CD8-positive, alpha-beta memory T cell (primary cell): ENCODE data around the gene TLK2. TPM values are rescaled to one million over a fixed set of nuclear protein-coding genes. Genes with fewer than 3 reads are reported as not detected.
A peak's percentile ranks its signal among the peaks of the same experiment; 100 is the strongest.
"Not testable (repeated sequence)": the region's sequence is repeated elsewhere in the genome, so short reads cannot be mapped to it uniquely, and the experiment has no call there.

Experiments
- CTCF ChIA-PET: fragments of 350-600 bp; sonication (Branson Sonifier 250); formaldehyde crosslinking; loops from one replicate; lab custom pipeline; 2021; ENCODE audit warnings: antibody characterized with exemption; lab: Charles Lee
- POLR2A ChIA-PET: fragments of 350-600 bp; sonication (Branson Sonifier 250); formaldehyde crosslinking; loops from one replicate; lab custom pipeline; 2021; ENCODE audit warnings: antibody characterized with exemption; lab: Charles Lee
- DNase-seq, 5 donors: peaks; one replicate each; pipeline versions ENCODE4 v3.0.0 to v3.0.0-alpha.2; 2020 to 2022; ENCODE audit warnings: mixed read lengths in 1 of 5
- H3K27ac ChIP-seq: one replicate; pipeline ENCODE4 v1.7.0; 2013; ENCODE audit warnings: low read depth, mild to moderate bottlenecking, low read length, moderate library complexity
- H3K27me3 ChIP-seq: 2 replicates; pipeline ENCODE4 v1.7.0; 2013; ENCODE audit warnings: low read length, mild to moderate bottlenecking; ENCODE audit not compliant: insufficient read depth, poor library complexity, severe bottlenecking
- H3K36me3 ChIP-seq: 2 replicates; pipeline ENCODE4 v1.7.0; 2013; ENCODE audit warnings: mild to moderate bottlenecking, low read length, moderate library complexity; ENCODE audit not compliant: insufficient read depth
- H3K4me1 ChIP-seq: 2 replicates; pipeline ENCODE4 v1.7.0; 2013; ENCODE audit warnings: mild to moderate bottlenecking, low read length, moderate library complexity; ENCODE audit not compliant: insufficient read depth
- H3K4me3 ChIP-seq: 2 replicates; pipeline ENCODE4 v1.7.0; 2013; ENCODE audit warnings: mild to moderate bottlenecking, low read length
- H3K9me3 ChIP-seq: 2 replicates; pipeline ENCODE4 v1.7.0; 2013; ENCODE audit warnings: mild to moderate bottlenecking, low read length
- H3K27ac Mint-ChIP-seq, 8 donors: one replicate each; pipeline ENCODE4 v1.8.0; 2020 to 2021; ENCODE audit warnings: mixed read lengths in 8 of 8, mild to moderate bottlenecking in 6 of 8, inconsistent platforms in 3 of 8, moderate library complexity in 3 of 8
- H3K27me3 Mint-ChIP-seq, 2 donors: one replicate each; pipeline ENCODE4 v1.8.0; 2020 to 2021; ENCODE audit warnings: mixed read lengths in 2 of 2, mild to moderate bottlenecking in 1 of 2, moderate library complexity in 1 of 2
- H3K36me3 Mint-ChIP-seq, 3 donors: one replicate each; pipeline ENCODE4 v1.8.0; 2020 to 2021; ENCODE audit warnings: mixed read lengths in 3 of 3, inconsistent platforms in 1 of 3, mild to moderate bottlenecking in 1 of 3
- H3K4me1 Mint-ChIP-seq, 3 donors: one replicate each; pipeline ENCODE4 v1.8.0; 2020 to 2021; ENCODE audit warnings: mixed read lengths in 3 of 3, inconsistent platforms in 1 of 3, mild to moderate bottlenecking in 1 of 3
- H3K4me3 Mint-ChIP-seq, 7 donors: one replicate each; pipeline ENCODE4 v1.8.0; 2020 to 2021; ENCODE audit warnings: mixed read lengths in 7 of 7, mild to moderate bottlenecking in 6 of 7, moderate library complexity in 4 of 7, inconsistent platforms in 2 of 7
- H3K9me3 Mint-ChIP-seq, 5 donors: one replicate each; pipeline ENCODE4 v1.8.0; 2020 to 2022; ENCODE audit warnings: mixed read lengths in 5 of 5, mild to moderate bottlenecking in 3 of 5, moderate library complexity in 2 of 5, inconsistent platforms in 1 of 5
- polyA plus RNA-seq: library from polyadenylated mRNA; unstranded; fragments of 300-500 nt; fragmentation: Illumina TruSeq; gene quantifications from one replicate; pipeline ENCODE4 v1.2.3, GENCODE V29; 2021
- total RNA-seq, 2 experiments: library from RNA; stranded (reverse); gene quantifications; one replicate each; pipeline ENCODE4 v1.2.3, GENCODE V29; 2021

Gene TLK2
- total and polyA plus RNA-seq, 3 experiments from 2014 or later = 13.3 to 43.4 (median 41.9) TPM

DNA sequence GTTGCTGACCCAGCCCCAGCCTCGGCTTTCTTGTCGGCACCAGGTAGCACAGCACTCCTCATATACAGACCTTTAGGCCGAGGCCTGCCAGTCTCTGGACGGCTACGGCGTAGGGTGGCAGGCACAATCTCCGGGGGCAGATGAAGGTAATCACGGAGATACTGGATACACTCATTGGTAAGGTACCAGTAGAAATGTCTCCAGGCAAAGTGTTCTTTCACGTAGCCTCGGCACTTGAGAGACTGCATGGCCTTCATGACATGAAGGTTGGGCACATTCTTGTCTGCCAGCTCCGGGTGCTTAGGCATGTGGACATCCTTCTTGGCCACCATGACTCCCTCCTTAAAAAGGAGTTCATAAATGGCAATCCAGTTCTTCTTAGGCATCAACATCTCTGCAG, 37.8 kb downstream of the TLK2 start:
- DNase-seq, H3K27me3 Mint-ChIP-seq, H3K4me1 ChIP-seq, H3K4me3 Mint-ChIP-seq, H3K9me3 Mint-ChIP-seq, H3K27me3 ChIP-seq, POLR2A ChIA-PET, H3K9me3 ChIP-seq, H3K27ac Mint-ChIP-seq, H3K36me3 ChIP-seq, CTCF ChIA-PET, H3K4me3 ChIP-seq, H3K27ac ChIP-seq: not testable (repeated sequence)
- Mint-ChIP-seq H3K36me3 (peaks cover 0 to 32% (median 7%) of the 10 kb centered on the region in 3 donors), H3K4me1 (peaks cover 18 to 42% (median 21%) of the 10 kb centered on the region in 3 donors)

- H3K4me1 ChIP-seq, H3K27ac ChIP-seq, H3K9me3 Mint-ChIP-seq, POLR2A ChIA-PET, H3K27ac Mint-ChIP-seq, H3K9me3 ChIP-seq, DNase-seq, H3K4me3 ChIP-seq, H3K27me3 ChIP-seq, H3K36me3 ChIP-seq, H3K27me3 Mint-ChIP-seq, CTCF ChIA-PET: not testable (repeated sequence)
- Mint-ChIP-seq H3K36me3 (peaks cover 0 to 55% (median 10%) of the 10 kb centered on the region in 3 donors), H3K4me3 (peak overlapping the region in 1 of 7 donors; percentile 59), H3K4me1 (peaks cover 7 to 16% (median 9%) of the 10 kb centered on the region in 3 donors)
Measured at GRCh38 chr17:62521295-62521694, 42.7 kb downstream of the TLK2 start.

GRCh38 chr17:62524077-62524476, 45.5 kb downstream of the TLK2 start:
- H3K27me3 ChIP-seq, POLR2A ChIA-PET, H3K9me3 ChIP-seq, H3K9me3 Mint-ChIP-seq, H3K4me1 ChIP-seq, H3K4me3 ChIP-seq, CTCF ChIA-PET, H3K4me1 Mint-ChIP-seq, H3K27me3 Mint-ChIP-seq, DNase-seq, H3K4me3 Mint-ChIP-seq, H3K27ac ChIP-seq, H3K36me3 ChIP-seq: not testable (repeated sequence)
- H3K27ac Mint-ChIP-seq = peak overlapping the region in 1 of 8 donors; percentile 73
- peaks cover 0 to 69% (median 12%) of the 10 kb centered on the region in 3 donors for H3K36me3 Mint-ChIP-seq

DNA sequence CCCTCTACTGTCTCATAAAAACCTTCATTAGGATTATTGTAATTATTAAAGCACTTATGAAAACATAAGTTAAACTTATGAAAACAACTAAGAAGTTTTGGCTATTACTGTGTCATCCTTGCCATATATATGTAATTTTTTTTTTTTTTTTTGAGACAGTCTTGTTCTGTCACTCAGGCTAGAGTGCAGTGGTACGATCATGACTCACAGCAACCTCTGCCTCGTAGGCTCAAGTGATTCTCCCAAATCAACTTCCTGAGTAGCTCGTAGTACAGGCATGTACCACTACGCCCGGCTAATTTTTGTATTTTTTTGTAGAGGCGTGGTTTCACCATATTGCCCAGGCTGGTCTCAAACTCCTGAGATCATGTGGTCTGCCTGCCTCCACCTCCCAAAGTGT, 46.7 kb downstream of the TLK2 start:
- H3K4me1 Mint-ChIP-seq, H3K27me3 Mint-ChIP-seq, H3K9me3 Mint-ChIP-seq, H3K27ac ChIP-seq, H3K4me3 ChIP-seq, CTCF ChIA-PET, H3K4me3 Mint-ChIP-seq, H3K4me1 ChIP-seq, H3K36me3 ChIP-seq, H3K27me3 ChIP-seq, DNase-seq, POLR2A ChIA-PET, H3K9me3 ChIP-seq: not testable (repeated sequence)
- H3K36me3 Mint-ChIP-seq = peaks cover 0 to 67% (median 14%) of the 10 kb centered on the region in 3 donors
- peak overlapping the region in 1 of 8 donors; percentile 65 for H3K27ac Mint-ChIP-seq

DNA sequence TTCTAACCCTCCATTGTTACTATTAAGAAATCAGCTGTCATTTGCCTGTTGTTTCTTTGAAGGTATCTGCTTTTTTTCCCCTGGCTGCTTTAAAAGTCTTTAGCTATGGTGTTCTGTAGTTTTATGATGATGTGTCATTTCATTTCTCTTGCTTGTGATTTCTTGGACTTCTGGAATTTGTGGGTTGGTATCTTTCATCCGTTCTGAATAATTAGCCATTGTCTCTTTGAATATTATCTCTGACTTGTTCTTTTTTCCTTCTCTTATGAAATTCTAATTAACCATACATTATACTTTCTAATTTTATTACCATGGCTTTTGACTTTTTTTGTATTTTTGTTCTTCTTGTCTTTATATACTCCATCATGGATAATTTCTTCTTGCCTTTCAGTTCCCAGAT, 52.3 kb downstream of the TLK2 start:
- H3K9me3 Mint-ChIP-seq, POLR2A ChIA-PET, H3K27ac ChIP-seq, DNase-seq, H3K4me1 ChIP-seq, CTCF ChIA-PET, H3K9me3 ChIP-seq, H3K27me3 ChIP-seq, H3K27ac Mint-ChIP-seq, H3K4me3 Mint-ChIP-seq, H3K27me3 Mint-ChIP-seq, H3K36me3 ChIP-seq, H3K4me3 ChIP-seq: not testable (repeated sequence)
- peaks cover 0 to 45% (median 14%) of the 10 kb centered on the region in 3 donors for H3K36me3 Mint-ChIP-seq
- peaks cover 16 to 24% (median 19%) of the 10 kb centered on the region in 3 donors for H3K4me1 Mint-ChIP-seq

- H3K27ac ChIP-seq, CTCF ChIA-PET, H3K27me3 Mint-ChIP-seq, H3K27ac Mint-ChIP-seq, H3K4me3 Mint-ChIP-seq, H3K36me3 ChIP-seq, POLR2A ChIA-PET, H3K9me3 ChIP-seq, H3K4me1 ChIP-seq, H3K9me3 Mint-ChIP-seq, DNase-seq, H3K4me3 ChIP-seq, H3K27me3 ChIP-seq: not testable (repeated sequence)
- H3K36me3 Mint-ChIP-seq = peaks cover 0 to 57% (median 11%) of the 10 kb centered on the region in 3 donors
- peaks cover 19 to 26% (median 25%) of the 10 kb centered on the region in 3 donors for H3K4me1 Mint-ChIP-seq
Measured at GRCh38 chr17:62536557-62536956, 57.9 kb downstream of the TLK2 start.

GRCh38 chr17:62541073-62541472, 62.4 kb downstream of the TLK2 start:
- POLR2A ChIA-PET, H3K36me3 ChIP-seq, H3K9me3 ChIP-seq, H3K27me3 Mint-ChIP-seq, H3K4me1 ChIP-seq, DNase-seq, H3K27me3 ChIP-seq, H3K27ac ChIP-seq, H3K9me3 Mint-ChIP-seq, H3K4me3 ChIP-seq, CTCF ChIA-PET: not testable (repeated sequence)
- H3K27ac Mint-ChIP-seq = peak overlapping the region in 1 of 8 donors; percentile 1
- H3K4me1 Mint-ChIP-seq = peaks cover 12 to 36% (median 29%) of the 10 kb centered on the region in 3 donors
- peak overlapping the region in 1 of 7 donors; percentile 14 for H3K4me3 Mint-ChIP-seq
- peaks cover 15 to 69% (median 15%) of the 10 kb centered on the region in 3 donors for H3K36me3 Mint-ChIP-seq

- H3K4me3 ChIP-seq, POLR2A ChIA-PET, H3K27me3 Mint-ChIP-seq, DNase-seq, H3K27me3 ChIP-seq, CTCF ChIA-PET, H3K36me3 ChIP-seq, H3K4me3 Mint-ChIP-seq, H3K27ac ChIP-seq, H3K9me3 Mint-ChIP-seq, H3K4me1 ChIP-seq, H3K9me3 ChIP-seq: not testable (repeated sequence)
- peaks cover 21 to 48% (median 38%) of the 10 kb centered on the region in 3 donors for H3K4me1 Mint-ChIP-seq
- peak overlapping the region in 2 of 8 donors; percentile 22 to 30 for H3K27ac Mint-ChIP-seq
- H3K36me3 Mint-ChIP-seq = peaks cover 15 to 62% (median 15%) of the 10 kb centered on the region in 3 donors
Measured at GRCh38 chr17:62543278-62543775, 64.7 kb downstream of the TLK2 start.
